K562 (cell line): Measurements from ENCODE around the gene HARS2. TPM values are rescaled to one million over a fixed set of nuclear protein-coding genes. Genes with fewer than 3 reads are reported as not detected.

Source experiments
- ARNT ChIP-seq, 2 experiments: fragments of 450-650 bp; IDR thresholded peaks; 2 replicates each; pipeline ENCODE4 v1.6.1; 2016; ENCODE audit warnings: mild to moderate bottlenecking in 1 of 2
- BMI1 ChIP-seq: fragments of 150-350 bp; IDR thresholded peaks from 2 replicates; pipeline ENCODE4 v1.6.1; 2014; ENCODE audit warnings: low read length
- CHD1 ChIP-seq: fragments of 200-600 bp; sonication (generic); IDR thresholded peaks from one replicate; pipeline ENCODE4 v1.6.1; 2012; ENCODE audit warnings: mild to moderate bottlenecking, moderate library complexity, low read length, inconsistent platforms
- E2F1 ChIP-seq: sonication (generic); formaldehyde crosslinking; IDR thresholded peaks from 2 replicates; pipeline ENCODE4 v1.8.1; 2023; ENCODE audit warnings: mild to moderate bottlenecking, missing genetic modification reagents, moderate library complexity
- ELK1 ChIP-seq: sonication (generic); formaldehyde crosslinking; IDR thresholded peaks from 2 replicates; pipeline ENCODE4 v1.8.1; 2022; ENCODE audit warnings: missing genetic modification reagents
- FOXJ2 ChIP-seq: fragments of 200-800 bp; sonication (Bioruptor generic); IDR thresholded peaks from 2 replicates; pipeline ENCODE4 v1.6.1; 2016; ENCODE audit warnings: missing genetic modification characterization, missing compliant biosample characterization
- GTF2E2 ChIP-seq: fragments of 200-800 bp; sonication (Bioruptor generic); IDR thresholded peaks from 2 replicates; pipeline ENCODE4 v1.6.1; 2016; ENCODE audit warnings: missing genetic modification characterization, missing compliant biosample characterization
- IFI16 ChIP-seq: fragments of 250-450 bp; sonication (Bioruptor Pico); IDR thresholded peaks from 2 replicates; pipeline ENCODE4 v2.1.2; 2022; ENCODE audit warnings: mild to moderate bottlenecking, inconsistent platforms
- ILF3 ChIP-seq: fragments of 450-650 bp; IDR thresholded peaks from 2 replicates; pipeline ENCODE4 v1.6.1; 2018; ENCODE audit warnings: antibody characterized with exemption, mild to moderate bottlenecking, moderate library complexity, borderline replicate concordance
- KLF6 ChIP-seq: fragments of 250-450 bp; sonication (Bioruptor Pico); IDR thresholded peaks from 2 replicates; pipeline ENCODE4 v1.4.0; 2020; ENCODE audit warnings: mild to moderate bottlenecking, moderate library complexity, borderline replicate concordance
- NBN ChIP-seq: fragments of 450-650 bp; IDR thresholded peaks from 2 replicates; pipeline ENCODE4 v1.6.1; 2016; ENCODE audit warnings: low read depth, mild to moderate bottlenecking
- NFRKB ChIP-seq: fragments of 450-650 bp; IDR thresholded peaks from 2 replicates; pipeline ENCODE4 v1.6.1; 2016; ENCODE audit warnings: low read depth
- PHB ChIP-seq: fragments of 250-450 bp; sonication (Bioruptor Pico); IDR thresholded peaks from 2 replicates; pipeline ENCODE4 v1.5.0; 2021
- STAG1 ChIP-seq: sonication (generic); formaldehyde crosslinking; IDR thresholded peaks from 2 replicates; pipeline ENCODE4 v1.5.0; 2020; ENCODE audit warnings: missing genetic modification reagents, borderline replicate concordance
- ZNF124 ChIP-seq: sonication (generic); formaldehyde crosslinking; IDR thresholded peaks from 2 replicates; pipeline ENCODE4 v1.8.1; 2022; ENCODE audit warnings: missing genetic modification reagents
- ZNF277 ChIP-seq: fragments of 250-450 bp; sonication (Bioruptor Pico); IDR thresholded peaks from 2 replicates; pipeline ENCODE4 v1.8.0; 2022; ENCODE audit warnings: inconsistent platforms, mild to moderate bottlenecking, moderate library complexity, borderline replicate concordance
- ZNF699 ChIP-seq: fragments of 250-450 bp; sonication (Bioruptor Pico); IDR thresholded peaks from 2 replicates; pipeline ENCODE4 v1.8.0; 2021; ENCODE audit warnings: mild to moderate bottlenecking, moderate library complexity; ENCODE audit not compliant: insufficient replicate concordance
- polyA plus RNA-seq, 8 experiments: library from polyadenylated mRNA; depleted of rRNA in 4 of 8; stranded (reverse) in 5 of 8; unstranded in 3 of 8; fragments of >200 nt; fragmentation: Nextera tagmentation in 2 of 8; fragmentation: Illumina TruSeq in 1 of 8; extraction: Ambion mirVana in 2 of 8; extraction: Trizol in 1 of 8; gene quantifications; 2 replicates each; pipeline versions ENCODE4 v1.2.1 to v1.2.3, GENCODE V29; 2011 to 2014; ENCODE audit warnings: inconsistent platforms in 1 of 8, missing spikeins in 1 of 8
- total RNA-seq, 7 experiments: library from RNA; depleted of rRNA in 6 of 7; stranded (reverse); fragments of >200 nt in 6 of 7; fragmentation: Illumina TruSeq in 2 of 7; extraction: Trizol in 2 of 7; gene quantifications; 2 replicates each; pipeline versions ENCODE4 v1.2.1 to v1.2.3, GENCODE V29; 2011 to 2021; ENCODE audit warnings: low replicate concordance in 1 of 7
- TF ChIP-seq, protein P1 (sequence below): fragments of 450-650 bp; IDR thresholded peaks from 2 replicates; pipeline ENCODE4 v1.6.1; 2017; ENCODE audit warnings: antibody characterized with exemption
- TF ChIP-seq, protein P2 (sequence below): sonication (generic); formaldehyde crosslinking; IDR thresholded peaks from 2 replicates; pipeline ENCODE4 v1.8.0; 2022; ENCODE audit warnings: mild to moderate bottlenecking, missing genetic modification reagents

HARS2 gene
- total and polyA plus RNA-seq, 9 of the 15 experiments (the other 6 are each of a cell fraction or from before 2014, with no cell fraction given): 8.5 to 41.6 (median 27.1) TPM

- TF ChIP-seq ZNF124 (CRISPR knock-in tag): no peak
- no peak; the same call in 1 of the 2 replicates for TF ChIP-seq GTF2E2 (tag)
- TF ChIP-seq ILF3: no peak
- TF ChIP-seq E2F1 (CRISPR knock-in tag): peak; percentile 80
- TF ChIP-seq ARNT (IDR thresholded peaks at IDR 0.05): no peak; a peak in 1 of 4 replicates
- no peak for TF ChIP-seq NFRKB
- TF ChIP-seq IFI16 (CRISPR knock-in tag): no peak
- no peak for TF ChIP-seq ZNF699 (CRISPR knock-in tag)
- TF ChIP-seq, protein P1, sequence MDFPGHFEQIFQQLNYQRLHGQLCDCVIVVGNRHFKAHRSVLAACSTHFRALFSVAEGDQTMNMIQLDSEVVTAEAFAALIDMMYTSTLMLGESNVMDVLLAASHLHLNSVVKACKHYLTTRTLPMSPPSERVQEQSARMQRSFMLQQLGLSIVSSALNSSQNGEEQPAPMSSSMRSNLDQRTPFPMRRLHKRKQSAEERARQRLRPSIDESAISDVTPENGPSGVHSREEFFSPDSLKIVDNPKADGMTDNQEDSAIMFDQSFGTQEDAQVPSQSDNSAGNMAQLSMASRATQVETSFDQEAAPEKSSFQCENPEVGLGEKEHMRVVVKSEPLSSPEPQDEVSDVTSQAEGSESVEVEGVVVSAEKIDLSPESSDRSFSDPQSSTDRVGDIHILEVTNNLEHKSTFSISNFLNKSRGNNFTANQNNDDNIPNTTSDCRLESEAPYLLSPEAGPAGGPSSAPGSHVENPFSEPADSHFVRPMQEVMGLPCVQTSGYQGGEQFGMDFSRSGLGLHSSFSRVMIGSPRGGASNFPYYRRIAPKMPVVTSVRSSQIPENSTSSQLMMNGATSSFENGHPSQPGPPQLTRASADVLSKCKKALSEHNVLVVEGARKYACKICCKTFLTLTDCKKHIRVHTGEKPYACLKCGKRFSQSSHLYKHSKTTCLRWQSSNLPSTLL: peak; percentile 71; the same call in 1 of the 2 replicates
- TF ChIP-seq PHB (CRISPR knock-in tag): no peak
- no peak for TF ChIP-seq BMI1
- TF ChIP-seq ELK1: no peak
- TF ChIP-seq STAG1 (CRISPR knock-in tag): no peak
- TF ChIP-seq FOXJ2: no peak
- TF ChIP-seq, protein P2, sequence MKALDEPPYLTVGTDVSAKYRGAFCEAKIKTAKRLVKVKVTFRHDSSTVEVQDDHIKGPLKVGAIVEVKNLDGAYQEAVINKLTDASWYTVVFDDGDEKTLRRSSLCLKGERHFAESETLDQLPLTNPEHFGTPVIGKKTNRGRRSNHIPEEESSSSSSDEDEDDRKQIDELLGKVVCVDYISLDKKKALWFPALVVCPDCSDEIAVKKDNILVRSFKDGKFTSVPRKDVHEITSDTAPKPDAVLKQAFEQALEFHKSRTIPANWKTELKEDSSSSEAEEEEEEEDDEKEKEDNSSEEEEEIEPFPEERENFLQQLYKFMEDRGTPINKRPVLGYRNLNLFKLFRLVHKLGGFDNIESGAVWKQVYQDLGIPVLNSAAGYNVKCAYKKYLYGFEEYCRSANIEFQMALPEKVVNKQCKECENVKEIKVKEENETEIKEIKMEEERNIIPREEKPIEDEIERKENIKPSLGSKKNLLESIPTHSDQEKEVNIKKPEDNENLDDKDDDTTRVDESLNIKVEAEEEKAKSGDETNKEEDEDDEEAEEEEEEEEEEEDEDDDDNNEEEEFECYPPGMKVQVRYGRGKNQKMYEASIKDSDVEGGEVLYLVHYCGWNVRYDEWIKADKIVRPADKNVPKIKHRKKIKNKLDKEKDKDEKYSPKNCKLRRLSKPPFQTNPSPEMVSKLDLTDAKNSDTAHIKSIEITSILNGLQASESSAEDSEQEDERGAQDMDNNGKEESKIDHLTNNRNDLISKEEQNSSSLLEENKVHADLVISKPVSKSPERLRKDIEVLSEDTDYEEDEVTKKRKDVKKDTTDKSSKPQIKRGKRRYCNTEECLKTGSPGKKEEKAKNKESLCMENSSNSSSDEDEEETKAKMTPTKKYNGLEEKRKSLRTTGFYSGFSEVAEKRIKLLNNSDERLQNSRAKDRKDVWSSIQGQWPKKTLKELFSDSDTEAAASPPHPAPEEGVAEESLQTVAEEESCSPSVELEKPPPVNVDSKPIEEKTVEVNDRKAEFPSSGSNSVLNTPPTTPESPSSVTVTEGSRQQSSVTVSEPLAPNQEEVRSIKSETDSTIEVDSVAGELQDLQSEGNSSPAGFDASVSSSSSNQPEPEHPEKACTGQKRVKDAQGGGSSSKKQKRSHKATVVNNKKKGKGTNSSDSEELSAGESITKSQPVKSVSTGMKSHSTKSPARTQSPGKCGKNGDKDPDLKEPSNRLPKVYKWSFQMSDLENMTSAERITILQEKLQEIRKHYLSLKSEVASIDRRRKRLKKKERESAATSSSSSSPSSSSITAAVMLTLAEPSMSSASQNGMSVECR (CRISPR knock-in tag): peak; percentile 49; the same call in 1 of the 2 replicates
- no peak for TF ChIP-seq CHD1
- TF ChIP-seq KLF6 (CRISPR knock-in tag): no peak
- TF ChIP-seq NBN: peak; percentile 96; the same call in 1 of the 2 replicates
- no peak for TF ChIP-seq ZNF277 (CRISPR knock-in tag)
These were observed 19.8 kb downstream of the HARS2 start (continued) for GRCh38 chr5:140710899-140711552.
